Inflammatory macrophage (primary cell): ENCODE measurements around the gene ACOD1.
A peak's percentile ranks its signal among the peaks of the same experiment; 100 is the strongest.

Source experiments
- DNase-seq, 2 donors: peaks; one replicate each; pipeline ENCODE4 v3.0.0-alpha.2; 2020 to 2022

The ACOD1 gene

GRCh38 chr13:76992548-76993001 lies 44.3 kb downstream of the ACOD1 start:
- DNase-seq, result peak in 1 of 2 donors; percentile 35

GRCh38 chr13:76993021-76993420 lies 44.7 kb downstream of the ACOD1 start:
- peak; percentile 61 to 77 for DNase-seq

GRCh38 chr13:76993473-76993872 lies 45.2 kb downstream of the ACOD1 start:
- DNase-seq, result no peak

GRCh38 chr13:76994281-76994680 lies 46.0 kb downstream of the ACOD1 start:
- DNase-seq, result no peak

- no peak for DNase-seq
Measured at GRCh38 chr13:77000475-77000874, 52.2 kb downstream of the ACOD1 start.

- DNase-seq, result no peak
Measured at GRCh38 chr13:77001540-77001939, 53.2 kb downstream of the ACOD1 start.

- DNase-seq, result no peak
Measured at GRCh38 chr13:77001963-77002587, 53.8 kb downstream of the ACOD1 start.

- peak; percentile 19 to 27 for DNase-seq
Measured at GRCh38 chr13:77002590-77003190, 54.4 kb downstream of the ACOD1 start.
